Stimulated activated CD8-positive, alpha-beta memory T cell treated with anti-CD3 and anti-CD28 coated beads, Interleukin-2, amount 100 ng/mL, for 48 hours (primary cell): ENCODE data around the gene XPOT.
"Not testable (repeated sequence)": the region's sequence is repeated elsewhere in the genome, so short reads cannot be mapped to it uniquely, and the experiment has no call there.

Experiments used
- DNase-seq, 2 donors: peaks; one replicate each; pipeline ENCODE4 v3.0.0-alpha.2; 2020; ENCODE audit warnings: low read depth in 2 of 2

The XPOT gene

GRCh38 chr12:64403707-64404469 lies at the start of gene XPOT:
Gene XPOT (plus strand): TSS chr12:64404392. CDS start chr12:64410036, 5,644 bp downstream.
- peak; percentile 86 to 88 for DNase-seq

GRCh38 chr12:64356209-64356608 lies 48.0 kb upstream of the XPOT start:
- DNase-seq = not testable (repeated sequence)

GRCh38 chr12:64361173-64361572 lies 43.0 kb upstream of the XPOT start:
- not testable (repeated sequence) for DNase-seq

GRCh38 chr12:64362721-64363305 lies 41.4 kb upstream of the XPOT start:
- DNase-seq = no peak

GRCh38 chr12:64383675-64384074 lies 20.5 kb upstream of the XPOT start:
- no peak for DNase-seq

- no peak for DNase-seq
Measured at GRCh38 chr12:64385019-64385418, 19.2 kb upstream of the XPOT start.

- DNase-seq = no peak
Measured at GRCh38 chr12:64385468-64385867, 18.7 kb upstream of the XPOT start.

- DNase-seq = no peak
Measured at GRCh38 chr12:64387197-64387816, 16.9 kb upstream of the XPOT start.

GRCh38 chr12:64389154-64389553 lies 15.0 kb upstream of the XPOT start:
- DNase-seq = no peak

GRCh38 chr12:64390275-64390851 lies 13.8 kb upstream of the XPOT start, which contains the start of gene C12orf56:
Gene C12orf56 (minus strand): TSS chr12:64390758. CDS start chr12:64390565, 193 bp downstream.
- DNase-seq = no peak

- no peak for DNase-seq
Measured at GRCh38 chr12:64392221-64392620, 12.0 kb upstream of the XPOT start.

- no peak for DNase-seq
Measured at GRCh38 chr12:64395739-64396138, 8.5 kb upstream of the XPOT start.

- DNase-seq = no peak
Measured at GRCh38 chr12:64400041-64400440, 4.2 kb upstream of the XPOT start.

GRCh38 chr12:64402181-64402580 lies 2.0 kb upstream of the XPOT start:
- no peak for DNase-seq

GRCh38 chr12:64404470-64405256 lies 471 bp downstream of the XPOT start:
- DNase-seq = peak; percentile 51 to 58

GRCh38 chr12:64407342-64408223 lies 3.4 kb downstream of the XPOT start:
- DNase-seq = no peak

GRCh38 chr12:64411427-64411826 lies 7.2 kb downstream of the XPOT start:
- DNase-seq = no peak

GRCh38 chr12:64412459-64412858 lies 8.3 kb downstream of the XPOT start:
- no peak for DNase-seq

- no peak for DNase-seq
Measured at GRCh38 chr12:64413884-64414283, 9.7 kb downstream of the XPOT start.

- no peak for DNase-seq
Measured at GRCh38 chr12:64418209-64418608, 14.0 kb downstream of the XPOT start.

- DNase-seq = no peak
Measured at GRCh38 chr12:64419696-64420095, 15.5 kb downstream of the XPOT start.
